Body of pancreas (tissue), 4 donors: ENCODE results near the gene SHKBP1.

ENCODE experiments used
- CTCF ChIP-seq, 7 experiments: fragments of 450-650 bp in 4 of 7; fragments of 200-600 bp in 3 of 7; sonication (generic) in 3 of 7; IDR thresholded peaks; one replicate each; pipeline ENCODE4 v1.5.1; 2016 to 2019; ENCODE audit warnings: antibody characterized with exemption in 7 of 7
- POLR2A ChIP-seq, 3 donors: fragments of 450-650 bp; IDR thresholded peaks; one replicate each; pipeline ENCODE4 v1.6.1; 2016; ENCODE audit warnings: antibody characterized with exemption in 3 of 3, mild to moderate bottlenecking in 2 of 3

DNA sequence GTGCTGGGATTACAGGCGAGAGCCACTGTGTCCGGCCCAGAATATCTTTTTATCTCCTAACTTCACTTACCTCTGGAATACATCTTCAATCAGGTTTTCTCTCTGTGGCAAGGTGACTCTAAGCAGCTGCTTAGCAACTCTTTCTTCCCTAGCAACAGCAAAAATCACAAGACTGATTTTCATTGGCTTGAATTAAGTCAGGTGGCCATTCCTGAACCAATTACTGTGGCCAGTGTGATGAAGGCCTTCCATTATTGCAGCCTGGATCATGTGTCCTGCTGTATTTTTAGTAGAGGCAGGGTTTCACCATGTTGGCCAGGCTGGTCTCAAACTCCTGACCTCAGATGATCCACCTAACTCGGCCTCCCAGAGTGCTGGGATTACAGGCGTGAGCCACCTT is 15.5 kb downstream of the SHKBP1 start:
- no peak for TF ChIP-seq CTCF (IDR thresholded peaks at IDR 0.05)
- TF ChIP-seq POLR2A (IDR thresholded peaks at IDR 0.05): no peak
